Pericardium fibroblast (primary cell): ENCODE results near the gene FAM76A. TPM values are rescaled to one million over a fixed set of nuclear protein-coding genes. Genes with fewer than 3 reads are reported as not detected.

Experiments used
- total RNA-seq: library from RNA; depleted of rRNA; stranded (reverse); fragments of >200 nt; gene quantifications from 2 replicates; pipeline ENCODE4 v1.2.3, GENCODE V29; 2015

Gene FAM76A
- total RNA-seq = 2.8 and 8.5 TPM in 2 replicates

DNA sequence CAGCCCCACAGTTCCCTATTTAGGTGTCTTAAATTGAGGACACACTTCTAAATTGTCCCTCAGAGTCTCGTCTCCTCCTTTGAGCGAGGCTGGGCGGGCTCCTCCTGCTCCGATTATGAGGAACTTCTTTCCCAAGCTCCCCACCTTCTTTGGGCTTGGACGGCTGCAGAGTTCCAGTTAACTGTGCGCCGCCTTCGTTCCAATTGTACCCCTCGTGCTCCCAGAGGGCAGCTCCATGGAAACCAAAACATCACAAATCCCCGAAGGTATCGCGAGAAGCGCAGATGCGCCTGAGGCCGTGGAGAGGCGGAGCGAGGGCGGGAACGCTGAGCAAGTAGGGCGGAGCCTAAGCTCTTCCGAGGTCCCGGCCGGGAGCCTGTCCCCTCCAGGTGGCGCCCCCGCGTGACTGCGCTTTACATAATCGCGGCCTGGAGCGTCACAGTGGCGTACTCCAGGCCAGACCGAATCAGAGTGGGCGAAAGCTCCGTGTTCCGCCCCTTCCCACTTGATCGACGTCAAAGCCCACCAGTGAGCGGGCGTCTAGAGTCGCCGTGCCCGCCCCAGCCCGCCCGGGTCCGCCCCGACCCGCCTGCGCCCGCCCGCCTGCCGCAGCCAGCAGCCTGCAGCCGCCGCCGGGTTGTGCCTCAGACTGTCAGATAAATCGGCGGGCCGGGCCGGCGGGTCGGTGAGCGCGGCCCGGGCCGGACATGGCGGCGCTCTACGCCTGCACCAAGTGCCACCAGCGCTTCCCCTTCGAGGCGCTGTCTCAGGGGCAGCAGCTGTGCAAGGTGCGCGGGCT is at the start of gene FAM76A:
Gene FAM76A (plus strand): TSS at position 588 of the 799 bp plus-strand sequence. CDS start 120 bp downstream, at position 708.

DNA sequence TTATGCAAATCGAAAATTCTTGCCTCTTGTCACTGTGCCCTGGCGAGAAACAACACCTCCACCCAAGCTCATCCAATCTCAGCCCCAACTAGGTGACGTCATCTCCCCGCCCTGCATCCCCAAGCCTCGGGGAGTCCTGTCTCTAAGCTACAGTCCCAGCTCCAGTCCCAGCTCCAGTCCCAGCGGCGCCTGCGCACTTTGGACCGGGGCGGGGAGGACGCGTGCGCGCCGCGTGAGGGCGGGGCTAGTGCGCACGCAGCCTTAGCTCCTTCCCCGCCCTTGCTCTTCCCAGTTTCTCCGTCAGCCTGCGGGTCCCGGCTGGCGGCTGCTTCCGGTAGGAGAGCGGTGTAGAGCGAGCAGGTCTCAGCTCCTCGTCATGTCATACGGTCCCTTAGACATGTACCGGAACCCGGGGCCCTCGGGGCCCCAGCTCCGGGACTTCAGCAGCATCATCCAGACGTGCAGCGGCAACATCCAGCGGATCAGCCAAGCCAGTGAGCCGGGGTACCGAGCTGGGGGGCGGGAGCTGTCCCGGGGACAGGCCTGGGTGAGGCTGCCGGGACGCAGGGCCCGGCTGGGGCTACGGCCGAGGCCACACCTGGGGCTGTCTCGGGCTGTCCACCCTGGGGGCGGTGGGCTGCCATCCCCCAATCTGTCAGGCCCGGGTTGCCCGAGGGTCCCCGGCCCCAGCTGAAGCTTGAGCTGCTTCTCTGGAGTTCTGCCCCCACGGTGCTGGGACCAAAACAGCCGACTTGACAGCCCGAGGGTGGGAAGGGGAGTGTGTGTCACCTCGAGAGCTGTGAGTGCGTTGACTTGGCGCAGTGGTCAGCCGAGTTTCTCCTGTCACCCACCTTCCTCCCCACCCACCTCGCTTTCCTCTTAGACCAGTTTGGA is 47.4 kb downstream of the FAM76A start, which contains the start of gene STX12:
Gene STX12 (plus strand): TSS at position 288 of the 894 bp plus-strand sequence. CDS start 89 bp downstream, at position 377.

Other genes starting within 250 kb of the FAM76A start
- gene WASF2, start 235.8 kb upstream of the FAM76A start, total RNA-seq = 32.1 and 38.0 TPM in 2 replicates
- 19.3 and 22.0 TPM in 2 replicates for gene AHDC1, start 121.8 kb upstream of the FAM76A start, total RNA-seq
- gene FGR, start 90.8 kb upstream of the FAM76A start, total RNA-seq = not detected in 2 replicates
- gene IFI6, start 53.8 kb upstream of the FAM76A start, total RNA-seq = 45.8 and 56.7 TPM in 2 replicates
- gene STX12, start 47.3 kb downstream of the FAM76A start, total RNA-seq = 37.0 and 58.7 TPM in 2 replicates
- gene PPP1R8, start 104.8 kb downstream of the FAM76A start, total RNA-seq = 29.4 and 37.6 TPM in 2 replicates
- gene THEMIS2, start 146.6 kb downstream of the FAM76A start, total RNA-seq = 3.2 and 5.6 TPM in 2 replicates
- gene RPA2, start 188.6 kb downstream of the FAM76A start, total RNA-seq = 17.5 and 19.7 TPM in 2 replicates
- gene SMPDL3B, start 209.0 kb downstream of the FAM76A start, total RNA-seq = not detected in 2 replicates
- 4.2 and 6.8 TPM in 2 replicates for gene XKR8, start 234.0 kb downstream of the FAM76A start, total RNA-seq